Activated CD4-positive, CD25-positive, alpha-beta regulatory T cell treated with anti-CD3 and anti-CD28 coated beads, Interleukin-2, amount 50 U/mL, for 16 hours (primary cell): Measurements from ENCODE around the gene HNRNPUL1.
"Not testable (repeated sequence)": the region's sequence is repeated elsewhere in the genome, so short reads cannot be mapped to it uniquely, and the experiment has no call there.

Source experiments
- DNase-seq: peaks from one replicate; pipeline ENCODE4 v3.0.0-alpha.2; 2020; ENCODE audit warnings: low read depth, low spot score

Gene HNRNPUL1

DNA sequence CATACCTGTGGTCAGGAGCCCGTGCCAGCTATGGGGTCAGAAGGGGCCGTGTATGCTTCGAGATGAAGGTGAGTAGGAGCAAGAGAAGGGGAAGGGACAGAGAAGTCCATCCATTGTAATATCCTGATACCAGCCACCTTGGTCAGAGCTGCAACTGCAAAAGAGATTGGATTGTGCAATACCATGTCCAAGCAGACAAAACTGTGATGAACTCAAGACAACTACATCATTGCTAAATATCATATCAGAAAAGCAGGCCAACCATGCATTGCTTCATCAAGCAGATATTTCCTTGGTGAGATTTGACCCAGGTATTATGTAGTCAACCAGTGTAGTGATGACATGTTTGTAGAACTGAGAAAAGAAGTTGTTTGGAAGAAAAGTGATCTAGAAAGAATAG is 12.1 kb downstream of the HNRNPUL1 start:
- no peak for DNase-seq

DNA sequence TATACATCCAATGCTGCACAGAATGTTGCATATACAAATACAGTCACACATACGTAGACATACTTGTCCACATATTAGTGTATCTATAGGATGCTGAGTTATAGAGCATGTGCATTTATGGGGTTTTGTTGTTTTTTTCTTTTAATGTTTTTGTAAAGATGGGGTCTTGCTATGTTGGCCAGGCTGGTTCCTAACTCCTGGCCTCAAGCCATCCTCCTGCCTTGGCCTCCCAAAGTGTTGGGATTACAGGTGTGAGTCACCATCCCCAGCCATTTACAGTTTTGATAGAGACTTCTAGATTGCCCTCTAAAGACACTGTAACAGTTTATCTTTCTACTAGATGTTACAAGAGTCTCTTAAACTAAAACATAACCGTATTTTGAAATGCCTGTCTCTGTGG is 14.3 kb downstream of the HNRNPUL1 start:
- no peak for DNase-seq

DNA sequence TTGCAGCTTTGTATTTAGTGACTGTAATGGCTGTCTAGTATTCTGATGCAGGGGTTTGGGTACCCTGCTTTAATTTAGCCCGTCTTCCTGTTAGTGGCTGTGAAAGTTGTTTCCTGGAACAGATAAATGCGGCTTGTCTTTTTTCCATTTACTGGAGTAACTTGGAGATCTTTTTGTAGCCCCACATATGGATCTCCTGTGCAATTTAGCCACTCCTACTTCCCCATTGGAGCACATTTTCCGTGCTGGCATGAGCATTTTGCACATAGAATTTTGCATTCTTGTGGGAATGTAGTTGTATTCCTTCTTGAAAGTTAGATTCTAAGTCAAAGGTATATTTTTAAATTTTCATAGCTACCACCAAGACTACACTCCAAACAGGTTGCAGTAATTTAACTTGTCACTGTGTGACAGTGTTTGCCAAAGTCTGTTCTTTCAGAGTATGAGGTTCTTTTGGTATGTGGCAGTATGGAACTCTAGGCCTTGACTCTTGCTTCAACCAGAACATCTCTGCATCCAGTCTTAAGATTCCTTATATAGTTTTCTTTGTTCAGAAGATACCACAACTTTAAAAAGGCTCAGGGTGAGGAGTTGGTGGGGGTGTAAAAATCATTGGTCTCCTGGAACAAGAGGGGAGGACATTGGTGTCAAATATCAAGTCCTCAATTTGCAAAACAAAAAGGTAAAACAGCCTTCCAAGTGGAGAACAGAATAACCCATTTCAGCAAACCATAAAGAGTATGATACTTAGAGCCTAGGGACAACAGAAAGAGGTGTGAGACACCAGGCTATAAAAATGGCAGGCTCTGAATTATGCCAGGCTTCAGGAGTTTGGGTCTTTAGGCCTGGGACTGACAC is 24.7 kb downstream of the HNRNPUL1 start:
- DNase-seq, result no peak

DNA sequence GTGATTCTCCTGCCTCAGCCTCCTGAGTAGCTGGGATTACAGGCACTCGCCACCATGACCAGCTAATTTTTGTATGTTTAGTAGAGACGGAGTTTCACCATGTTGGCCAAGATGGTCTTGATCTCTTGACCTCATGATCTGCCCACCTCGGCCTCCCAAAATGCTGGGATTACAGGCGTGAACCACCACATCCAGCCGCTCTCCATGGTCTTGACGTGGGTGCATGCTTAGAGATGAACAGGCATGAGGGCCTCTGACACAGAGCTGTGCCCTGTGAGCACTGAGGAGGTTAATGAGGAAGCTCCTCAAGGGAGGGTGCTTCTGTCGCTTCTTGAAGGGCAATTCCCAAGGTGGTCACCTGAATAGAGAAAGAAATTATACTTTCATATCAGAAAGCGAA is 25.6 kb downstream of the HNRNPUL1 start:
- not testable (repeated sequence) for DNase-seq

DNA sequence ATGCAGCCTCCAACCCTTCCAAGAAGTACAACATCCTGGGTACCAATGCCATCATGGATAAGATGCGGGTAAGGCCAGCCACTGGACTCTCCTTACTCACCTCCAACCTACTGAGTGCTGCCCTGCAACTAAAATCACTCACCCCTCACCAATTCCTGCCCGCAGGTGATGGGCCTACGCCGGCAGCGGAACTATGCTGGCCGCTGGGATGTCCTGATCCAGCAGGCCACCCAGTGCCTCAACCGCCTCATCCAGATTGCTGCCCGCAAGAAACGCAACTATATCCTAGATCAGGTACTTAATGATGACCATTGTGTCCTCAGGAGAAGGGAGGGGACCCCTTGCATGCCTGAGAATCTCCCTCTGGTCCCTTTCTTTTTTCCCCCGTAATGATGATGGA is 30.2 kb downstream of the HNRNPUL1 start:
- DNase-seq, result no peak

DNA sequence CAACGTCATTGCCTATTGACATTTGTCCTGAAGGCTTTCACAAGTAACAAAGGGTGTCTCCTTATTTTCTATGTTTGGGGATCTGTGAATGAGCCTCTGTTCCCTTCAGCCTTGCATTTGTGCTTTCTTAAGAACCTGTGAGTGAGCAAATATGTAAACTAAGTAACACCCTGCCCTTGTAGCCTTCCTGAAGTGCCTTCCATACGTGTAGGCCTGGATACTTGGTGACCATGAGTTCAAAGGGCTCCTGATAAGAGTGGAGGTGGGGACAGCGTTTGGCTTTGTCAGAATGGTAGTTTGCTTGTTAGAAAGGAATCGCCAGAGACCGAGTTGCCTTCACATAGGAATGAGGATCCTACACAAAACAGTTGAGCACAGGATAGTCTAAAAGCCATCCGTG is 31.3 kb downstream of the HNRNPUL1 start:
- no peak for DNase-seq

DNA sequence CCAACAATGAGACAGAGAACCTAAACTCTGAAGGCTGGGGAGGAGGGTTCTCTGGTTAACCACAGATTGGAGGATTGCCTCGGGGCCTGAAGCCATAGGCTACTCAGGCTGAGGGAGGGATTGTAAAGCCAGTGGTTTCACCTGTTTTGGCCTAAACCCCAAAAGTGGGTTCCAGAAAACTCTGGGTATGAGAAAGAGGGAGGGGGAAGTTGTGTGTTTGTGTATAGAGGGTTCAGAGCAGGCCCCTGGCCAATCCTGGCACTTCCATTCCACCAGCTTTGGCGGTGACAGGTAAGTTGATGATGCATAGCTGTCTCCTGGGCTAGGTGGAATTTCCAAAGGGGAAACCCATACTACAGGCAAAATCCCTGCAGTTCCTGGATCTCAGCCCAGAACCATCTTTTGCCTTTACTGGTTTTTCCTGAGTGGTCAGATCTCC is 32.3 kb downstream of the HNRNPUL1 start:
- no peak for DNase-seq

DNA sequence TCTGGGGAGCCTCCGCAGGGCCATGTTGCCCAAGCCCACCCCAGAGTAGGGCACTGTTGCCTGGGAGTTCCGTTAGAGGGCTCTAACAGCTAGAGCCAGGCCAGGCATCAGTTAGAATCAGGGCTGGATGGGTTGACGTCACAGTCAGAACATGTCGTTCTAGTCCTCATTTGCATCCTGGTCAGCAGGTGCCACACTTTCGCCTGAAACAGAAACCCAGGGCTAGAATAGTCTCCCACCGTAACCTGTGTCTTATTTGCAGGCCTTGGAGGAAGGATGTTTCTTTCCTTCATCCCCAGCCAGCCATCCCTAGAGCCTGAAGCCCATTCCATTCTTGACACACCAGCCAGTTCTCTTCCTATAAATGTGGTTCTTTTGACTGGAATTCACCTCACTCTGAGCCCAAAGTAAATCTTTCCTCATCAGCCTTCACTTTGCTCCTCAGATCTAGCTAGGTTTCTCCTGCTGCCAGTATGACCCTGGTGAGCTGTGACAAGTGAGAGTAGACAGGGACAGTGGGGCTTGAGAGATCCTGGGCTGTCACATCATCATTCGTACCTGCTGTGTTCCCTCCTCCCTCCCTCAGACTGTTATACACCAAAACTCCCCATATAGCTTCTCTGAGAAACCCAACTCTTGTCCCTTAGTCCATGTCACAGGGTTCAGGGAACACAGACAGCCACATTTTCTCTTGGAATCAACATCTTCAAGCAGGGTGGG is 33.6 kb downstream of the HNRNPUL1 start:
- no peak for DNase-seq

DNA sequence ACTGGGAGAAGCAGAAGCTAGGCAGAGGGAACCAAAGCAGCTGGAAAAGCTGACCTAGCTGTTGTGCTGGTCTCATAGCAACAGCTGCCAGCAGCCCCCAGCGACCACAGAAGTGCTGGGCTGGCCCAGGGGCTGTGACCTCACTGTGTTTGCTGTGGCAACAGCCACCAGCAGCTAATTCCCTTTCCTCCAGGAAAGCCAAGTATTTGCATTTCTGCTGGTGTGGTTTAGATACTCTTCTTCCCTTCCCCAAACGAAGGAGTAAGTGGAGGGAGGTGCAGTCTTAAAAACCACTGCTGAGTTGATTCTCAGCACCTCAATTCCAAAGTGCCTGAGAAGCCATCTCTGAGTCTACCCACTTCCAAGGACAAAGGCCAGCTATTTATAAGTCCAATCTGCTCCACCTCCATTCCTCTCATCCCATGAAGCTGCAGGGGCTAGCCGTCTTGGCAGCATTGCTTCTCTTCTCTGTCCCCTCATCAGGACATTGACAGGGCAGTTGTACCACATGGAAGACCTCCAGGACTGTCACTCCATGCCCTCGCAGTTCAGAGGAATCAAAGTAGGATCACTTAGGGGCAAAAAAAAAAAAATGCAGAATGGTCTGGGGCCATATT is 34.3 kb downstream of the HNRNPUL1 start:
- no peak for DNase-seq

DNA sequence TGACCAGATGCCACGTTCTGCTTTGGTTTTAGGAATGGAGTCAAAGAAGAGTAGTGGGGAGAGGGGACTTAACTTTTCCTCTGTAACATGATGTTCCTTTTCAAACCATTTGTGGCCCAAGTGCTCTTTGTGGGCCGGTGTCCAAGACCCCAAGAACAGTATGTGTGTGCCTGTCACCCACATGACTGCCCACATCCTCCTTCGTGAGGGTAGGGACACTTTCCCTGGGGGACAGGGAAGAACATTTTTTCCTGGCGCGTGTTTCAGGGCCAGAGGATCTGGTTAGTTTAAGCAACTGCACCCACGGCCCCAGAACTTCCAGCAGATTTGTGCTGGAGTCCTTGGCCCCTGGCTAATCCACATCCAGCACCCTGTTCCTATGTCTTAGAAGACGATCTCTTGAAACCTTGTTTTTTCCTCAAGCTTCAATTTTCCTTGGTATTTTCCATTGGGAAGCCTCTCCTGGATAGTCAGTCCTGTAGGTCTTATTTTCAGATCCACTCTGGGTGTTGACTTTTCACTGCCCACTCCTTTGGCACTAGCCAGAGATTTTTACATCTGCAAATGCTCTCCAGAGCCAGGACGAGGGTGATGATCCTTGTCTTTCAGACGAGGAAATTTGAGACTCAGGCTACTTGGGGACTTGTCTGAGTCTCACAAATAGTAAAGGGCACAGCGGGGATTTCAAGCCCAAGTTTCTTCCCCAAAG is 35.0 kb downstream of the HNRNPUL1 start:
- DNase-seq, result no peak

DNA sequence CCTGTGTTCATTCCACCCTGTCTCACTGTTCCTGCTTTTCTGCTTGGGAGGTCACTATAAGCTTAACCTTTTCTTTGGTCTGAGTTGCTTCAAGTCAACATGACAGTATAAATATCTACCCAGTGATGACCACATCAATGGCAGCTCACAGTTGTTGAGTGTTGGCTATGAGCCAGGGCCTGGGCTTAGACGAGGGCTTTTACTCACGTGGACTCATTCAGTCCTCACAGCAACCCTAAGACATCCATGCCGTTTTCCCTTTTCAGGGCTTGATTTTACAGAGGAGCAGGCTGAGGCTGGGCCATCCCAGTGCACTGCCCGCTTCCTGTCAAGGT is 35.5 kb downstream of the HNRNPUL1 start:
- no peak for DNase-seq

DNA sequence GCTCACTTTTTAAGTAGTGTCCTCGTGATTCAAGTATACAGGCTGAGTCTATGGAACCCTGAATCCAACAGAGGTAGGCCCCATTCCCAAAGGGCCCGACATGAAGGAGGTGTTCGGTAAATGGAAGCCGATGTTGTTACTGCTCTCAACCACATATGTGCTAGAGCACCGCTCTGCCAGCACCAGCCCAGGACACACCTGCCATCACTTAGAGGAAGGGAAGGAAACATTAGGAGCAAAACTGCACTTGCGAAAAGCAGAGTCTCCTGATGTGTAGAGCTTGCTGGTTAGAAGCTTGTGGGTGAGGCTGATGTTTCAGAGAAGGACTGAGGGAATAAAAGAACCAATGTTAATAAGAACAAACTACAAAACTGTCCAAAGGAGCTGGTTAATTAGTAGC is 36.4 kb downstream of the HNRNPUL1 start:
- no peak for DNase-seq

DNA sequence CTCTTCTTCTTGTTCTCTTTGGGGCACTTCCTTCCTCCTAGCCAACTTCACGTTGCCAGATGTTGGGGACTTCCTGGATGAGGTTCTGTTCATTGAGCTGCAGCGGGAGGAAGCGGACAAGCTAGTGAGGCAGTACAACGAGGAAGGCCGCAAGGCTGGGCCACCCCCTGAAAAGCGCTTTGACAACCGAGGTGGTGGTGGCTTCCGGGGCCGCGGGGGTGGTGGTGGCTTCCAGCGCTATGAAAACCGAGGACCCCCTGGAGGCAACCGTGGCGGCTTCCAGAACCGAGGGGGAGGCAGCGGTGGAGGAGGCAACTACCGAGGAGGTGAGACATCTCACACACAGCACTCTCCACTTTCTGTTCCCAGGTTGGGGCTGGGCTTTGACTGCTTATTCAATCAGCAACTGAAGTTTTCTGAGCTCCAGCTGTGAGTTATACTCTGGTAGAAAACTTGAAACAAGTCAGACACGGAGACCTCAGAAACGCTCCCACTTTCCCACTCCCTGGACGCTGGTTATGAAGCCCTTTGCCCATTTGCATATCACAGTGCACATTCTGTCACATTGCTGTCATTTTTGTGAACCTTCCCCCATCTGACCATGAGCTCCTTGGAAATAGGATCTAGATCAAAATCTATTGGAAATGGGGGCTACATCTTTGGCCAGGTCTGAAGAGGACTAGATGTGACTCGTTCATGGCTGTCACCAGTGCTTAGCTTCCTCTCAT is 38.6 kb downstream of the HNRNPUL1 start:
- DNase-seq, result no peak

DNA sequence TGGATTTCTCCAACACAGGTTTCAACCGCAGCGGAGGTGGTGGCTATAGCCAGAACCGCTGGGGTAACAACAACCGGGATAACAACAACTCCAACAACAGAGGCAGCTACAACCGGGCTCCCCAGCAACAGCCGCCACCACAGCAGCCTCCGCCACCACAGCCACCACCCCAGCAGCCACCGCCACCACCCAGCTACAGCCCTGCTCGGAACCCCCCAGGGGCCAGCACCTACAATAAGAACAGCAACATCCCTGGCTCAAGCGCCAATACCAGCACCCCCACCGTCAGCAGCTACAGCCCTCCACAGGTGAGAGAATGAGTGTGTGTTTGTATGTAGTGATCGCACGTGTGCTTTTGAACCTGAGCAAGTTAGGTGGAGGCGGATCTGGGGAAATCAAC is 39.8 kb downstream of the HNRNPUL1 start:
- DNase-seq, result no peak

DNA sequence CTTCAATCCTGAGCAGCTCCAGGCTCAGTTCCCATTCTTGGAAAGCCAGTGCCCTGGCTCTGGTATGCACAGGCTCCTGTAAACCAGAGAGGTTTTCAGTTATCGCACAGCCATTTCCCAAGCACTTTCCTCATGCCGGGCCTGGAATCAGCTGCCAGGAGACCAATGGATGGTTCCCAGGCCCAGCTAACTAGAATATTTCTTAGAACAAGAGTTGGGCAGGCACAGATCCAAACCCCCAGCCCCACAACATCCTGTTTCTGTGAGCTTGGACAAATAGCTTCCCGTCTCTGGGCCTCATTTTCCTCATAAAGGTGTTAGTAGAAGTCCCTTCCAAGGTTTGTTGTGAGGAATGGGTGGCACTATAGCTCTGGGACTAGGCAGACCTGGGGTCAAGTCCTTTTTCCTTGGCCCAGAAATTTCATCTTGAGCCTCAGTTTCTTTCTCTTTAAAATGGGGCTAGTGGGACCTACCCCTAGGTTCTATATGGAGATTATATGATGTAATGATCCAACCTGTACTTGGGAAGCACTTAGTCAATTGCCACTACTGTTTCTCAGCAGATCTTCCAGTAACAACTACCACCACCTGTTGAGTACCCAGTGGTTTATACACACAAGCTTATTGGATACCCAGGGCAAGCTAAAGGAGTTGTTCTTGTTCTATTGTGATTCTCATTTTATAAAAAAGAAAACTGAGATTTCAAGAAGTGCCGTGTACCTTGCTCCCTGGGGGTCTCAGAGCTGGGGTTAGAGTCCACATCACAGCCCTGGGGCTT is 40.7 kb downstream of the HNRNPUL1 start:
- DNase-seq, result no peak

DNA sequence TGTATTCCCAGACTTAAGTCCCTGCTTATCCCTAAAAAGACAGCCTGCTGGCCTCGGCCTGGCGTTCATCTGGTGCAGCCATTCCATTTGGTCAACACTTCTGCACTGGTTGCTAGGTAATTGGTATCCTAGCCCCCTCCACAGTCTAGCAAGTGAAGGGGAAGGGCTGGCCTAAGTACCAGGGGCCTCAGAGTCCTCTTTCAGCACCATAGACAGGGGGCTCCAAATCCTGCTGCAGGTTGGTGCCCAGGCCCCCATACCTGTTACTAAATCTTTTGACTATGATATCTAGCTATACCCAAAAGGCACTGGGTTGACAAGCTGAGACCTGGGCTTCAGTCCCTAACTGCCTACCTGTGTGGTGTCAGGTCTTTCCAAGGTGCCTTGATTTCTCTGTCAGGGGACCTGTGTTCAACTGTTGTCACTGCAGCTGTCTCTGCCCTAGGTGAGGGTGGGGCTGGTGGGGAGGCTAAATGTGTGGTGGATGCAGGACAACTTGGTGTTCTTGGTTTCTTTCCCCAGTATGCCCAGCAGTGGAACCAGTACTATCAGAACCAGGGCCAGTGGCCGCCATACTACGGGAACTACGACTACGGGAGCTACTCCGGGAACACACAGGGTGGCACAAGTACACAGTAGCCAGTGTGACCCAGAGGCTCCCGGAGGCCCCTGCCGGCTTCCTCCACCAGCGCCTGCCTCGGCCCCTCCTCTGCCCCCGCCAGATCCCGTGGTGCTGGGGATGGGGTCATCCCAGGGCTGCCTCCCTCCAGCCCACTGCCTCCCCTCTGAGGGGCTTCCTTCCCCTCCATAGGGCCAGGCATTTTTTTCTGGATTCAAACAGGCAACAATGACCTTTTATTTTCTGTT is 42.0 kb downstream of the HNRNPUL1 start:
- no peak for DNase-seq

DNA sequence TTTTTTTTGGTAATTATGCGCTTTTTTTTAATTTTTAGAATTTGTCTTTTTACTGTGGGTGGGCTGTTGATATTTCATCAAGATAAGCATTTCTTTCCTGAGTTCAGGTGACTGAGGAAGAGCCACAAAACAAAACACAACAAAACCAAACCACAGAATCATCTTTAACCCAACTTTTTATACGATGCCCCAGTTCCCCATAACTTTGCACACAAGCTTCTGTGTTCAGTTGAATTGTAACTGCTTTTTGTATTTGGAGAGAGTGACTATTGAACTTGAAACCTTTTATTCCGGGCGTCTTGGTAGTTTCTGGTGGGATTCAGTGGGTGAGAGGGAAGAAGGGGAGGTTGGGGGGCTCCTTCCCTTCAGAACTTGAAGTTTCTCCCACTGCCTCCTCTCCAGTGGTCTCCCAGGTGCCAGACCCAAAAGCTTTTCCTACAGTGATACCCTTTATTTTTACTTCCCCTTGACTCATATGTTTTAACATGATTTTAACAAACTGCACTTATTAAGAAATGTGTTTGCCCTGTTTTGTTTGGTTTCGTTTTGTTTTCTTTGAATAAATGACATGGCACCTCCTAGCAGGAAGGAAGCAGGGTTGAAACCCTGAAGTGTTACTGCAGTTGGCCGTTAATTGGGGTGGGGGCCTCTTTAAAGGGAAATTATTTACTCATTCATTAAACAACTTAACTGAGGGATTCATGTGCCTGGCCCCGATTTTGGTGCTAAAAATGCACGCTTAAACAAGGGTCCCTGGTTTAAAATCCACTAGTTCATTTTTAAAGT is 43.1 kb downstream of the HNRNPUL1 start:
- no peak for DNase-seq

DNA sequence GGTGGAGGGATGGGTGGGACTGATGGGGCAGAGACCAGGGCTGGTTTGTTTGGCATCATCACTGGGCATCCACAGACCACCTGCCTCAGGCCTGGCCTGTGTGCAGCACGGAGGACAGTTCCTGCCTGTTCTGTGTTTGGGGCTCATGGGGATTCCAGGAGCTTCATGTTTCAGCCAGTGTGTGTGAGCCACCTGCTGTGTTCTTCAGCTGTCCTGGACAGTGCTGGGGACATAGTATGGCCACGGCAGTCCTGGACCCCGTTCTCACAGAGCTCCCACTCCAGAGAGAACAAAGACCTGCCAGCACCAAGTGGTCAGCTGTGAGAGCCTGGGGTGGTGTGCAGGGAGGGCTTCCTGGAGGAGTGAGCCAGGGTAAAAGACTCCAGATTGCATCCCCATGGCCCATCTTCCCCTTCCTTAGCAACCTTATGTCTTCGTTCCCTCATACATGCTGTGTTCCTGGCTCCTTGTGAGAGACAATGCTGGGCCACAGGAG is 43.8 kb downstream of the HNRNPUL1 start:
- DNase-seq, result no peak
